A549 (cell line): ENCODE data around the gene IPO5. TPM values are rescaled to one million over a fixed set of nuclear protein-coding genes. Genes with fewer than 3 reads are reported as not detected.

Experiments used
- ATAC-seq, 2 experiments: fragments of 200-7000 bp in 1 of 2; fragments of >200 bp in 1 of 2; cut with Nextera tagmentation in 1 of 2; cut with Tn5 transposase in 1 of 2; 3 replicates each; pipeline versions ENCODE4 v1.8.0 to v1.9.1; 2018 to 2020; ENCODE audit warnings: mild to moderate bottlenecking in 1 of 2, moderate library complexity in 1 of 2
- CTCF ChIA-PET: fragments of 300-600 bp; sonication (Branson Sonifier 250); formaldehyde crosslinking; extraction: SDS; loops from one replicate; lab custom pipeline; 2021; ENCODE audit warnings: antibody characterized with exemption, inconsistent platforms; lab: Yijun Ruan, JAX
- POLR2A ChIA-PET: fragments of 350-600 bp; formaldehyde crosslinking; extraction: SDS; loops from one replicate; lab custom pipeline; 2021; ENCODE audit warnings: antibody characterized with exemption, inconsistent platforms; lab: Yijun Ruan, JAX
- DNase-seq, 2 experiments: peaks; one replicate each; pipeline versions ENCODE4 v3.0.0 to v3.0.0-alpha.2; 2011 to 2016; ENCODE audit warnings: low read depth in 1 of 2, low spot score in 1 of 2
- FAIRE-seq: peaks from 2 replicates; lab custom pipeline; 2011; peaks lifted over from hg19 to GRCh38; lab: Jason Lieb, UNC
- H3K27ac ChIP-seq, 2 experiments: fragments of >200 bp; sonication (Bioruptor Twin); formaldehyde crosslinking; 3 replicates each; pipeline ENCODE4 v1.5.1; 2016 to 2017
- H3K4me1 ChIP-seq: fragments of >200 bp; sonication (Bioruptor Twin); formaldehyde crosslinking; 3 replicates; pipeline ENCODE4 v1.6.1; 2016
- H3K4me2 ChIP-seq: fragments of >200 bp; sonication (Bioruptor Twin); formaldehyde crosslinking; 3 replicates; pipeline ENCODE4 v1.6.1; 2016
- H3K4me3 ChIP-seq: fragments of >200 bp; sonication (Bioruptor Twin); formaldehyde crosslinking; 3 replicates; pipeline ENCODE4 v1.5.1; 2016
- H3K9me3 ChIP-seq: fragments of >200 bp; sonication (Bioruptor Twin); formaldehyde crosslinking; 3 replicates; pipeline ENCODE4 v1.6.1; 2016
- ATOH8 ChIP-seq: fragments of 250-450 bp; sonication (Bioruptor Pico); IDR thresholded peaks from 2 replicates; pipeline ENCODE4 v1.5.0; 2020; ENCODE audit warnings: low read depth, mild to moderate bottlenecking, moderate library complexity
- CEBPB ChIP-seq, 2 experiments: fragments of >200 bp in 1 of 2; sonication (Bioruptor Twin) in 1 of 2; formaldehyde crosslinking in 1 of 2; IDR thresholded peaks; 2 replicates each; pipeline ENCODE4 v1.6.1; 2012 to 2016
- CTCF ChIP-seq: fragments of >200 bp; sonication (Bioruptor Twin); formaldehyde crosslinking; IDR thresholded peaks from 3 replicates; pipeline ENCODE4 v1.5.1; 2016
- EP300 ChIP-seq, 2 experiments: fragments of >200 bp; sonication (Bioruptor Twin); formaldehyde crosslinking; IDR thresholded peaks; 2 replicates in 1 of 2; 3 replicates in 1 of 2; pipeline ENCODE4 v1.6.1; 2016 to 2017
- JUNB ChIP-seq: fragments of >200 bp; sonication (Bioruptor Twin); formaldehyde crosslinking; IDR thresholded peaks from 2 replicates; pipeline ENCODE4 v1.6.1; 2016
- MYC ChIP-seq: IDR thresholded peaks from 2 replicates; pipeline ENCODE4 v1.6.1; 2012; ENCODE audit warnings: mild to moderate bottlenecking, inconsistent platforms, low read length, improper control_type of control experiment, borderline replicate concordance
- RAD21 ChIP-seq, 2 experiments: fragments of >200 bp in 1 of 2; sonication (Bioruptor Twin) in 1 of 2; formaldehyde crosslinking in 1 of 2; IDR thresholded peaks in 1 of 2; conservative IDR thresholded peaks in 1 of 2; 2 replicates in 1 of 2; 3 replicates in 1 of 2; pipeline ENCODE4 v1.6.1; 2012 to 2018; ENCODE audit warnings: inconsistent platforms in 1 of 2
- RCOR1 ChIP-seq: fragments of 150-350 bp; IDR thresholded peaks from 2 replicates; pipeline ENCODE4 v1.6.1; 2014; ENCODE audit warnings: antibody characterized with exemption, low read length, low read depth
- SMC3 ChIP-seq: fragments of >200 bp; sonication (Bioruptor Twin); formaldehyde crosslinking; IDR thresholded peaks from 3 replicates; pipeline ENCODE4 v1.6.1; 2018; ENCODE audit warnings: inconsistent platforms
- USF2 ChIP-seq: fragments of 450-650 bp; IDR thresholded peaks from 2 replicates; pipeline ENCODE4 v1.6.1; 2014; ENCODE audit warnings: antibody characterized with exemption
- ZC3H11A ChIP-seq: fragments of 450-650 bp; IDR thresholded peaks from 2 replicates; pipeline ENCODE4 v1.6.1; 2014; ENCODE audit warnings: antibody characterized with exemption, mild to moderate bottlenecking
- WGBS: methylation state at CpG from one replicate; pipeline ENCODE4 v1.1.6; 2017; ENCODE audit errors: missing lambda C conversion rate; 5-methylcytosine and 5-hydroxymethylcytosine counted together
- polyA plus RNA-seq, 4 experiments: library from polyadenylated mRNA; depleted of rRNA in 3 of 4; stranded (reverse); fragments of >200 nt; fragmentation: RNase III in 1 of 4; extraction: RNeasy Plus Mini Kit Qiagen cat#74134 plus additional on column Dnase treatment in 1 of 4; gene quantifications; 2 replicates in 3 of 4; 3 replicates in 1 of 4; pipeline ENCODE4 v1.2.3, GENCODE V29; 2011 to 2017
- TF ChIP-seq, protein P1 (sequence below): IDR thresholded peaks from 2 replicates; pipeline ENCODE4 v1.6.1; 2012; ENCODE audit warnings: low read depth, borderline replicate concordance
- TF ChIP-seq, protein P2 (sequence below): fragments of 200-600 bp; sonication (generic); IDR thresholded peaks from 2 replicates; pipeline ENCODE4 v1.6.1; 2016; ENCODE audit warnings: antibody characterized with exemption, mild to moderate bottlenecking, moderate library complexity

The IPO5 gene
- polyA plus RNA-seq, 2 of the 4 experiments (the other 2 are of a cell fraction), result 98.4 to 166 TPM

- POLR2A ChIA-PET, result no interaction called here
- Histone ChIP-seq H3K27ac (no peak overlapping the region), H3K4me1 (peaks cover 14% of the 10 kb centered on the region; the same call in 2 of the 3 replicates), H3K9me3 (no peaks in the 10 kb centered on the region), H3K4me2 (no peak overlapping the region), H3K4me3 (no peak overlapping the region)
- 75% methylated on average over 5 of the region's 5 CpGs for WGBS
- CTCF ChIA-PET, result interaction anchor here (1.0 kb wide), 1 partner anchor 182 kb away, joined by 4 read pairs; no protein-coding TSS in a partner anchor
- ATAC-seq (no peak), DNase-seq (no peak), FAIRE-seq (no peak)
- TF ChIP-seq EP300 (IDR thresholded peaks at IDR 0.05) (no peak), JUNB (no peak), ATOH8 (CRISPR knock-in tag) (no peak), CEBPB (IDR thresholded peaks at IDR 0.05) (peak in 1 of 2 experiments; percentile 26; a peak in 1 of 4 replicates)
Measured at GRCh38 chr13:98032168-98032567, 78.7 kb downstream of the IPO5 start.

- Histone ChIP-seq H3K27ac (peak overlapping the region; percentile 37 to 63; a peak in 4 of 6 replicates), H3K4me1 (peaks cover 14% of the 10 kb centered on the region; the same call in 2 of the 3 replicates), H3K9me3 (no peaks in the 10 kb centered on the region), H3K4me2 (peak overlapping the region; percentile 79), H3K4me3 (peak overlapping the region; percentile 16; the same call in 1 of the 3 replicates)
- CTCF ChIA-PET, result interaction anchor here (0.7 to 2.6 kb wide), 20 partner anchors 9 to 807 kb away, joined by 3 to 23 read pairs (median 4); no protein-coding TSS in a partner anchor
- POLR2A ChIA-PET, result no interaction called here
- no peak for FAIRE-seq
- peak; percentile 13 to 51 for DNase-seq
- WGBS, result 27% methylated on average over 19 of the region's 19 CpGs
- ATAC-seq, result peak; percentile 68 to 71
- TF ChIP-seq CTCF (peak; percentile 46; the same call in 2 of the 3 replicates), ZC3H11A (peak; percentile 73), RAD21 (conservative IDR thresholded peaks at IDR 0.05 in 1 of 2, IDR thresholded peaks at IDR 0.05 in 1 of 2) (peak; percentile 53 to 59; a peak in 4 of 5 replicates), SMC3 (peak; percentile 35; the same call in 1 of the 3 replicates), MYC (no peak)
- TF ChIP-seq, protein P1, sequence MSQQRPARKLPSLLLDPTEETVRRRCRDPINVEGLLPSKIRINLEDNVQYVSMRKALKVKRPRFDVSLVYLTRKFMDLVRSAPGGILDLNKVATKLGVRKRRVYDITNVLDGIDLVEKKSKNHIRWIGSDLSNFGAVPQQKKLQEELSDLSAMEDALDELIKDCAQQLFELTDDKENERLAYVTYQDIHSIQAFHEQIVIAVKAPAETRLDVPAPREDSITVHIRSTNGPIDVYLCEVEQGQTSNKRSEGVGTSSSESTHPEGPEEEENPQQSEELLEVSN, result no peak
- TF ChIP-seq, all 56 proteins: peak for 4
Measured at GRCh38 chr13:98033277-98034247, 80.1 kb downstream of the IPO5 start.

DNA sequence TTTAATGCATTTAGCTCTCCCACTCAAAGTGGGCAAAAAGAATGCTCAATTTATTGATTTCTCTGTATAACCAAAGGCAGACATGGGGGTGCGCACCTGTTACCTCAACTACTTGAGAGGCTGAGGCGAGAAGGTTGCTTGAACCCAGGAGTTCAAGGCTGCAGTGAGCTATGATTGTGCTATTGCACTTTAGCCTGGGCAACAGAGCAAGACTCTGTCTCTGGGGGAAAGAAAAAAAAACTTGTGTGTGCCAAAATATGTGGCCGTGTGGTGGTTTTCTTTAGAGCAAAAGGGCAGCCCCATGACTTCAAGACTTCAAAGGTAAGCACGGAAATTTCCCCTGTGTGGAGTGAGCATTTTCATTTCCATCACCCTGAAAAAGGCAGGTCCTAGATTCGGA, 81.9 kb downstream of the IPO5 start:
- 60% methylated on average over 5 of the region's 5 CpGs for WGBS
- ChIA-PET CTCF (interaction anchor here (0.7 kb wide), 1 partner anchor 26 kb away, joined by 3 read pairs; no protein-coding TSS in a partner anchor), POLR2A (no interaction called here)

More for the DNA sequence above, 81.9 kb downstream of the IPO5 start:
- Histone ChIP-seq H3K4me2 (no peak overlapping the region), H3K9me3 (no peaks in the 10 kb centered on the region), H3K27ac (no peak overlapping the region), H3K4me3 (no peak overlapping the region), H3K4me1 (peaks cover 14% of the 10 kb centered on the region; the same call in 2 of the 3 replicates)
- DNase-seq (no peak), FAIRE-seq (no peak), ATAC-seq (no peak)
- TF ChIP-seq, protein P2, sequence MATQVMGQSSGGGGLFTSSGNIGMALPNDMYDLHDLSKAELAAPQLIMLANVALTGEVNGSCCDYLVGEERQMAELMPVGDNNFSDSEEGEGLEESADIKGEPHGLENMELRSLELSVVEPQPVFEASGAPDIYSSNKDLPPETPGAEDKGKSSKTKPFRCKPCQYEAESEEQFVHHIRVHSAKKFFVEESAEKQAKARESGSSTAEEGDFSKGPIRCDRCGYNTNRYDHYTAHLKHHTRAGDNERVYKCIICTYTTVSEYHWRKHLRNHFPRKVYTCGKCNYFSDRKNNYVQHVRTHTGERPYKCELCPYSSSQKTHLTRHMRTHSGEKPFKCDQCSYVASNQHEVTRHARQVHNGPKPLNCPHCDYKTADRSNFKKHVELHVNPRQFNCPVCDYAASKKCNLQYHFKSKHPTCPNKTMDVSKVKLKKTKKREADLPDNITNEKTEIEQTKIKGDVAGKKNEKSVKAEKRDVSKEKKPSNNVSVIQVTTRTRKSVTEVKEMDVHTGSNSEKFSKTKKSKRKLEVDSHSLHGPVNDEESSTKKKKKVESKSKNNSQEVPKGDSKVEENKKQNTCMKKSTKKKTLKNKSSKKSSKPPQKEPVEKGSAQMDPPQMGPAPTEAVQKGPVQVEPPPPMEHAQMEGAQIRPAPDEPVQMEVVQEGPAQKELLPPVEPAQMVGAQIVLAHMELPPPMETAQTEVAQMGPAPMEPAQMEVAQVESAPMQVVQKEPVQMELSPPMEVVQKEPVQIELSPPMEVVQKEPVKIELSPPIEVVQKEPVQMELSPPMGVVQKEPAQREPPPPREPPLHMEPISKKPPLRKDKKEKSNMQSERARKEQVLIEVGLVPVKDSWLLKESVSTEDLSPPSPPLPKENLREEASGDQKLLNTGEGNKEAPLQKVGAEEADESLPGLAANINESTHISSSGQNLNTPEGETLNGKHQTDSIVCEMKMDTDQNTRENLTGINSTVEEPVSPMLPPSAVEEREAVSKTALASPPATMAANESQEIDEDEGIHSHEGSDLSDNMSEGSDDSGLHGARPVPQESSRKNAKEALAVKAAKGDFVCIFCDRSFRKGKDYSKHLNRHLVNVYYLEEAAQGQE, result no peak
- TF ChIP-seq USF2 (no peak), RCOR1 (no peak), CTCF (no peak)
